Measurements from ENCODE around the gene NR2F1.

- TF ChIP-seq FOXP2 (optimal IDR thresholded peaks at IDR 0.05; ENCODE audit: control extremely low read depth, extremely low read length, insufficient read depth) (no peak), POLR2AphosphoS5 (IDR thresholded peaks at IDR 0.05; ENCODE audit: borderline replicate concordance, low read depth, low read length) (no peak)
Measured at GRCh38 chr5:93616538-93617174, 33.6 kb downstream of the NR2F1 start.
